GM10847 (cell line): Measurements from ENCODE around the gene MRNIP.

Experiments used
- POLR2A ChIP-seq: IDR thresholded peaks from 2 replicates; pipeline ENCODE4 v1.6.1; 2011; ENCODE audit not compliant: insufficient read length; ENCODE audit errors: extremely low read depth

The MRNIP gene

GRCh38 chr5:179824745-179825112 lies 33.9 kb downstream of the MRNIP start:
- no peak for TF ChIP-seq POLR2A

GRCh38 chr5:179823937-179824744 lies 34.5 kb downstream of the MRNIP start:
- TF ChIP-seq POLR2A: no peak

GRCh38 chr5:179822444-179822990 lies 36.1 kb downstream of the MRNIP start:
- TF ChIP-seq POLR2A: no peak

- TF ChIP-seq POLR2A: no peak
Observed at GRCh38 chr5:179822059-179822432, 36.6 kb downstream of the MRNIP start.

- TF ChIP-seq POLR2A: no peak
Observed at GRCh38 chr5:179821298-179822058, 37.1 kb downstream of the MRNIP start.

- peak; percentile 99 for TF ChIP-seq POLR2A
Observed at GRCh38 chr5:179820483-179821297, 37.9 kb downstream of the MRNIP start, which contains the start of gene SQSTM1. Gene SQSTM1, plus strand, starts transcription at chr5:179820905. Its CDS starts 32 bp downstream, at chr5:179820937.

- TF ChIP-seq POLR2A: no peak
Observed at GRCh38 chr5:179820127-179820482, 38.5 kb downstream of the MRNIP start.

- TF ChIP-seq POLR2A: no peak
Observed at GRCh38 chr5:179819296-179820126, 39.1 kb downstream of the MRNIP start.

GRCh38 chr5:179818746-179819295 lies 39.8 kb downstream of the MRNIP start:
- peak; percentile 41 for TF ChIP-seq POLR2A

- no peak for TF ChIP-seq POLR2A
Observed at GRCh38 chr5:179817890-179818745, 40.5 kb downstream of the MRNIP start.

GRCh38 chr5:179817470-179817840 lies 41.2 kb downstream of the MRNIP start:
- TF ChIP-seq POLR2A: no peak

- no peak for TF ChIP-seq POLR2A
Observed at GRCh38 chr5:179816796-179817469, 41.7 kb downstream of the MRNIP start.

GRCh38 chr5:179816401-179816795 lies 42.2 kb downstream of the MRNIP start:
- TF ChIP-seq POLR2A: no peak
